Renal cortex interstitium (tissue), 15 donors: ENCODE results near the gene C9. TPM values are rescaled to one million over a fixed set of nuclear protein-coding genes. Genes with fewer than 3 reads are reported as not detected.
"Not testable (repeated sequence)": the region's sequence is repeated elsewhere in the genome, so short reads cannot be mapped to it uniquely, and the experiment has no call there.

ENCODE experiments used
- DNase-seq, 11 donors: peaks; one replicate each; pipeline ENCODE4 v3.0.0-alpha.2; 2013; ENCODE audit warnings: low read depth in 9 of 11, low spot score in 4 of 11; ENCODE audit errors: extremely low read depth in 1 of 11
- long read RNA-seq, 16 experiments: transcript quantifications; one replicate each; lab custom pipeline, GENCODE V29; 2026
- polyA plus RNA-seq, 3 donors: library from polyadenylated mRNA; unstranded; fragments of 120-200 nt; gene quantifications; one replicate each; pipeline ENCODE4 v1.2.1, GENCODE V29; 2013; ENCODE audit not compliant: insufficient read length in 3 of 3

The C9 gene
- polyA plus RNA-seq: under 1 TPM; 0.23 to 0.32 (median 0.27) TPM
- long read RNA-seq, donor 1: 0 reads
- long read RNA-seq, donor 2: 0 reads
- long read RNA-seq, donor 3: 0 reads
- long read RNA-seq, donor 4: 0 reads
- long read RNA-seq, donor 5: 0 reads
- long read RNA-seq, donor 6: 0 reads
- long read RNA-seq, donor 7: 0 reads
- long read RNA-seq, donor 8: 0 reads
- long read RNA-seq, donor 9: 0 reads
- long read RNA-seq, donor 10: 0 reads
- long read RNA-seq, donor 11: 0 reads
- long read RNA-seq, donor 12: 0 reads
- long read RNA-seq, donor 13: 0 reads
- long read RNA-seq, donor 14: 0 reads
- long read RNA-seq, donor 15: 0 reads
- long read RNA-seq, donor 16: 0 reads

GRCh38 chr5:39364367-39364766 lies at the start of gene C9:
TSS of gene C9 (minus strand) at chr5:39364495. CDS start at chr5:39364464, 31 bp downstream.
- no peak for DNase-seq

GRCh38 chr5:39413771-39414170 lies 49.5 kb upstream of the C9 start:
- no peak for DNase-seq

GRCh38 chr5:39412721-39413394 lies 48.6 kb upstream of the C9 start:
- DNase-seq: no peak

GRCh38 chr5:39411985-39412384 lies 47.7 kb upstream of the C9 start:
- no peak for DNase-seq

- no peak for DNase-seq
Observed at GRCh38 chr5:39411061-39411460, 46.8 kb upstream of the C9 start.

GRCh38 chr5:39409033-39409432 lies 44.7 kb upstream of the C9 start:
- DNase-seq: no peak

GRCh38 chr5:39405083-39405843 lies 41.0 kb upstream of the C9 start:
- DNase-seq: no peak

- DNase-seq: not testable (repeated sequence)
Observed at GRCh38 chr5:39403761-39404160, 39.5 kb upstream of the C9 start.

GRCh38 chr5:39402140-39402539 lies 37.8 kb upstream of the C9 start:
- DNase-seq: not testable (repeated sequence)

GRCh38 chr5:39400713-39401578 lies 36.7 kb upstream of the C9 start:
- peak in 1 of 11 donors; percentile 46 for DNase-seq

- no peak for DNase-seq
Observed at GRCh38 chr5:39399135-39400036, 35.1 kb upstream of the C9 start.

GRCh38 chr5:39396843-39397242 lies 32.5 kb upstream of the C9 start:
- no peak for DNase-seq

- DNase-seq: no peak
Observed at GRCh38 chr5:39395521-39395920, 31.2 kb upstream of the C9 start.

GRCh38 chr5:39394946-39395345 lies 30.7 kb upstream of the C9 start:
- DNase-seq: no peak

- no peak for DNase-seq
Observed at GRCh38 chr5:39390945-39391344, 26.6 kb upstream of the C9 start.

GRCh38 chr5:39387293-39387692 lies 23.0 kb upstream of the C9 start:
- no peak for DNase-seq

GRCh38 chr5:39384271-39384670 lies 20.0 kb upstream of the C9 start:
- DNase-seq: no peak

GRCh38 chr5:39381376-39381775 lies 17.1 kb upstream of the C9 start:
- no peak for DNase-seq
